Measurements from ENCODE around the gene RTBDN. TPM values are rescaled to one million over a fixed set of nuclear protein-coding genes. Genes with fewer than 3 reads are reported as not detected.

Gene RTBDN
- total RNA-seq, 1 experiment from 2014 or later, result 25.1 TPM

GRCh38 chr19:12868540-12869112 is 34.2 kb upstream of the RTBDN start:
- BruUV-seq (replicated peaks), result no TSS peak
- RAD21 ChIA-PET (ENCODE audit: low non-redundant PET in 1 of 2, low total read pairs in 2 of 2, uncharacterized antibody in 2 of 2, unreplicated experiment in 2 of 2), result no interaction called here
- CTCF ChIA-PET, result no interaction called here

GRCh38 chr19:12867120-12868099 is 33.0 kb upstream of the RTBDN start:
- H2AFZ ChIP-seq (ENCODE audit: low read depth, low read length, poor library complexity, severe bottlenecking), result no peak overlapping the region
- ATAC-seq, result no peak

More at GRCh38 chr19:12868540-12869112, 34.2 kb upstream of the RTBDN start:
- Histone ChIP-seq H3K79me2 (ENCODE audit: insufficient read depth, low read length) (no peaks in the 10 kb centered on the region), H3K9ac (ENCODE audit: low read length) (no peak overlapping the region), H3K27ac (ENCODE audit: low read depth, low read length) (no peak overlapping the region), H4K20me1 (ENCODE audit: insufficient read depth) (no peaks in the 10 kb centered on the region), H3K9me3 (ENCODE audit: control insufficient read depth in 1 of 2, insufficient read depth in 1 of 2, low read depth in 1 of 2, low read length in 2 of 2) (no peaks in the 10 kb centered on the region; a peak in 1 of 4 replicates), H3K9me2 (ENCODE audit: insufficient read depth) (no peaks in the 10 kb centered on the region), H2AFZ (ENCODE audit: low read depth, low read length, poor library complexity, severe bottlenecking) (no peak overlapping the region), H3K36me3 (ENCODE audit: control insufficient read depth in 1 of 2, insufficient read depth in 2 of 2, low read length in 2 of 2) (peaks cover 0 to 8% of the 10 kb centered on the region in 2 experiments; a peak in 2 of 4 replicates), H3K27me3 (ENCODE audit: insufficient read depth, low read length) (no peaks in the 10 kb centered on the region), H3K4me2 (ENCODE audit: low read length) (no peak overlapping the region), H3K4me3 (replicated peaks in 1 of 2; ENCODE audit: low read depth in 1 of 2, low read length in 2 of 2) (no peak overlapping the region), H3K4me1 (ENCODE audit: control insufficient read depth in 1 of 2, insufficient read depth in 2 of 2, low read length in 2 of 2) (peaks cover 0 to 6% of the 10 kb centered on the region in 2 experiments; a peak in 2 of 4 replicates)
- POLR2A ChIA-PET, result no interaction called here
- peak; percentile 70; the same call in 1 of the 2 replicates for TF ChIP-seq SP1 (IDR thresholded peaks at IDR 0.05; ENCODE audit: low read depth)
- TF ChIP-seq SIN3A (IDR thresholded peaks at IDR 0.05; ENCODE audit: low read depth), result no peak
- intact Hi-C loops (cut with micrococcal nuclease), result no loop called here
- no peak for DNase-seq (ENCODE audit: low read depth, low spot score)
- ATAC-seq, result peak; percentile 74

More at GRCh38 chr19:12867120-12868099, 33.0 kb upstream of the RTBDN start:
- DNase-seq (ENCODE audit: low read depth, low spot score), result no peak
- Histone ChIP-seq H3K4me3 (replicated peaks in 1 of 2; ENCODE audit: low read depth in 1 of 2, low read length in 2 of 2) (no peak overlapping the region), H4K20me1 (ENCODE audit: insufficient read depth) (no peaks in the 10 kb centered on the region), H3K4me1 (ENCODE audit: control insufficient read depth in 1 of 2, insufficient read depth in 2 of 2, low read length in 2 of 2) (peaks cover 0 to 6% of the 10 kb centered on the region in 2 experiments; a peak in 2 of 4 replicates), H3K27me3 (ENCODE audit: insufficient read depth, low read length) (no peaks in the 10 kb centered on the region), H3K36me3 (ENCODE audit: control insufficient read depth in 1 of 2, insufficient read depth in 2 of 2, low read length in 2 of 2) (peaks cover 0 to 8% of the 10 kb centered on the region in 2 experiments; a peak in 1 of 4 replicates), H3K9me3 (ENCODE audit: control insufficient read depth in 1 of 2, insufficient read depth in 1 of 2, low read depth in 1 of 2, low read length in 2 of 2) (no peaks in the 10 kb centered on the region), H3K4me2 (ENCODE audit: low read length) (no peak overlapping the region), H3K27ac (ENCODE audit: low read depth, low read length) (no peak overlapping the region), H3K9me2 (ENCODE audit: insufficient read depth) (no peaks in the 10 kb centered on the region), H3K9ac (ENCODE audit: low read length) (no peak overlapping the region), H3K79me2 (ENCODE audit: insufficient read depth, low read length) (no peaks in the 10 kb centered on the region)
- intact Hi-C loops (cut with micrococcal nuclease), result no loop called here
- ChIA-PET RAD21 (ENCODE audit: low non-redundant PET in 1 of 2, low total read pairs in 2 of 2, uncharacterized antibody in 2 of 2, unreplicated experiment in 2 of 2) (no interaction called here), POLR2A (no interaction called here), CTCF (no interaction called here)
- BruUV-seq (replicated peaks), result no TSS peak
- TF ChIP-seq MAX (IDR thresholded peaks at IDR 0.05), result no peak
- TF ChIP-seq SP1 (IDR thresholded peaks at IDR 0.05; ENCODE audit: low read depth), result no peak
- no peak for TF ChIP-seq EZH2phosphoT487 (IDR thresholded peaks at IDR 0.05; ENCODE audit: borderline replicate concordance)
- no peak for TF ChIP-seq POLR2A (IDR thresholded peaks at IDR 0.05; ENCODE audit: borderline replicate concordance, extremely low read depth, insufficient read depth, insufficient read length)
- no peak for TF ChIP-seq EGR1 (IDR thresholded peaks at IDR 0.05; ENCODE audit: low read depth)
- no peak for TF ChIP-seq RAD21 (IDR thresholded peaks at IDR 0.05; ENCODE audit: low read depth)
- no peak for TF ChIP-seq FOSL1 (IDR thresholded peaks at IDR 0.05; ENCODE audit: low read depth)
- no peak for TF ChIP-seq CBX3 (IDR thresholded peaks at IDR 0.05; ENCODE audit: low read depth)
- no peak for TF ChIP-seq CTCF (IDR thresholded peaks at IDR 0.05 in 2 of 3, conservative IDR thresholded peaks at IDR 0.05 in 1 of 3; ENCODE audit: borderline replicate concordance in 1 of 3, insufficient read depth in 1 of 3, low read depth in 2 of 3, low read length in 2 of 3)
- no peak for TF ChIP-seq ZFX (IDR thresholded peaks at IDR 0.05)
- TF ChIP-seq POLR2AphosphoS5 (IDR thresholded peaks at IDR 0.05; ENCODE audit: low read depth, low read length), result no peak
- no peak for TF ChIP-seq TCF7L2 (IDR thresholded peaks at IDR 0.05; ENCODE audit: borderline replicate concordance, extremely low read depth, insufficient read depth, insufficient read length)

Measured in HCT116 (cell line).